22Rv1 (cell line): ENCODE results near the gene ACBD3.

Experiments
- H3K27ac ChIP-seq: fragments of 450-650 bp; 2 replicates; pipeline ENCODE4 v1.5.1; 2017
- CTCF ChIP-seq: fragments of 450-650 bp; IDR thresholded peaks from 2 replicates; pipeline ENCODE4 v1.5.1; 2017; ENCODE audit warnings: mild to moderate bottlenecking
- ZFX ChIP-seq: fragments of 450-650 bp; IDR thresholded peaks from 2 replicates; pipeline ENCODE4 v1.6.1; 2017; ENCODE audit warnings: antibody characterized with exemption, borderline replicate concordance

The ACBD3 gene

DNA sequence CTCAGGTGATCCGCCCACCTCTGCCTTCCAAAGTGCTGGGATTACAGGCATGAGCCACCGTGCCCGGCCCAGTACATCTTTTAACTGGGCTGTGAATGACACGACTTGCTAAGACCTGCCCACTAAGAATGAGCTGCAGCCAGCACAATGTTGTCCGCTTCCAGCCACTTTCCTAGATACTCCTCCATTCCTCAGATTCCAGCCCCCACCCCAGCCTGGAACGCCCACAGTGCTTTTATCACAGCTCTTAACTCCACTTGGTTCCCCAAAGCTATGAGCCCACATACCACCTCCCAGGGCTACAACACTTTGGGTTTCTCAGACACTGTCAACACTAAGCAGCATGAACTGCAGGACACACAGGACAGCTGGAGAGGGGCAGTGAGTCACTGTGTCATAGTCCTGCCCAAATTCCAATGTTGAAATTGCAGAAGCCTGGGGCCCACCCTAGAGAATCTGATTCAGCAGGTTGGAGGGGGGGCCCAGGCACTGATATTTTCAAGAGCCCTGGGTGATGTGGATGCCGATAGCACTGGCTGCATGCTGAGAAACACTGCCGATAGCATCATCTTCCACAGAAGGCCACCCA lies 58.0 kb downstream of the ACBD3 start:
- no peak for TF ChIP-seq CTCF
- TF ChIP-seq ZFX: no peak
- H3K27ac ChIP-seq: peak overlapping the region; percentile 100

- H3K27ac ChIP-seq: peak overlapping the region; percentile 100
- no peak for TF ChIP-seq CTCF
Measured at GRCh38 chr1:226126824-226127569, 59.5 kb downstream of the ACBD3 start.

DNA sequence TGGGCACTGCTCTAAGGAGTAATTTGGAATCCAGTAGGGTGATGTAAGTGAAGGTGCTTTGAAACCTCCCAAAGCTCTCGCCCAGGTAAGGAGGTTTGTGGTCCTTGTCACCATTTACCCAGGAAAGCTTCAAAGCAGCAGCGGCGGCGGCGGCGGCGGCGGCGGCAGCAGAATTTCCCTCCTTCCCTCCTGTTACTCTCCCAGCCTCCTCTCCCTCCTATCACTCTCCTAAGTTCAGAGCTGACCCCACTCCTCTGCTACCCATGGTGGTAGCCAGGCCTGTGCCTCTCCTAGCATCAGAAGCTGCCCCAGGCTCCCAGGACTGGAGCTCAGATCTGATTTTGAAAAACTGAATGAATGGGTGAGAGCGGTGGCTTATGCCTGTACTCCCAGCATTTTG lies 60.7 kb downstream of the ACBD3 start:
- no peak for TF ChIP-seq ZFX
- TF ChIP-seq CTCF: no peak
- H3K27ac ChIP-seq: peak overlapping the region; percentile 100

DNA sequence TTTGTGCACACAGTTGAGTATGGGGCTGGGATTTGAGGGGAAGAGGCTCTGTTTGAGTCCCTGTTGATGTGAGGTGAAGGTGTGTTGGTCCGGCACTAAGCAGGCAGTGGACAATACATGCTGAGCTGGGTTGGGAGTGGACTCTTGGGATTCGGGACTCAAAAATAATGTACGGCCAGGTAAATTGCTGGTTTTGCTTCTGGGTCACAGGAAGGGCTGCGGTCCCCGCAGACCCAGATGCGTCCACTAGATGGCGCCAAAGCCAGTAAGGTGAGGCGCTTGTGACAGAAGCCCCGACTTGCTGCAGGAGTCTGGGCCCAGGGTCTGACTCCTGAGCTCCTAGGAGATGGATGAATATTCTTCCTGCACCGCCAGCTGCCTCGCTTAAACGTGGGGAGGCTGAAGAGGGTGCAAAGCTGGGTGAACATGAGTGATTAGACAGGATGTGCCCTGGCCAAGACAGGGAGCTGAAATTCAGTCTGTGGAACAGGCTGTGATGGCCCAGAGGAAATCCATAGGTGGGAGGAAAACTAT lies 61.4 kb downstream of the ACBD3 start:
- H3K27ac ChIP-seq: peak overlapping the region; percentile 100
- TF ChIP-seq CTCF (peak; percentile 99), ZFX (no peak)

- peak overlapping the region; percentile 100 for H3K27ac ChIP-seq
Measured at GRCh38 chr1:226123591-226124471, 62.7 kb downstream of the ACBD3 start.

GRCh38 chr1:226123212-226123560 lies 63.4 kb downstream of the ACBD3 start:
- peak overlapping the region; percentile 100 for H3K27ac ChIP-seq
- TF ChIP-seq CTCF: no peak
- TF ChIP-seq ZFX: no peak

More at GRCh38 chr1:226123591-226124471, 62.7 kb downstream of the ACBD3 start:
- TF ChIP-seq ZFX: no peak
- TF ChIP-seq CTCF: no peak
